GM18508 (cell line): ENCODE measurements around the gene MTM1.

Source experiments
- ATAC-seq: cut with Tn5 transposase; IDR thresholded peaks from one replicate; pipeline ENCODE4 v1.9.1; 2021; ENCODE audit warnings: moderate number of reproducible peaks; ENCODE audit not compliant: insufficient read depth, unreplicated experiment

Gene MTM1

DNA sequence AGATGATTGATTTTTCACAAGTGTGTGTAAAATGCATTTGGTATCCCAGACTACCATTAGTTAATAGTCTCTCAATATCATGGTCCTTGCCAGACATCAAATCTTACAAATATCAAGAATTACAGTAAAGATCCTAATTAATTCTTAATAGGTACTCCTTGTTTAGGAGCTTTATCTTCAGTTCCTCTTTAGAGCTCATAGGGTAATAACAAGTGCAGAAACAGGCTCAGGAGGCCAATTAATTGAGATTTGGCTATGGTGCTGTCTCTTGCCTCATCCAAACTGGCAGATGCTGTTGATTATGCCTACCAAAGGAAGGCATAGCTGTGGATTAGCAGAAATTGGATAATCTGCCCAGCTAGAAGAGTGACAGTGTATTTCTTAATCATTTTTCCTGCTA is 131.7 kb downstream of the MTM1 start:
- ATAC-seq = no peak

DNA sequence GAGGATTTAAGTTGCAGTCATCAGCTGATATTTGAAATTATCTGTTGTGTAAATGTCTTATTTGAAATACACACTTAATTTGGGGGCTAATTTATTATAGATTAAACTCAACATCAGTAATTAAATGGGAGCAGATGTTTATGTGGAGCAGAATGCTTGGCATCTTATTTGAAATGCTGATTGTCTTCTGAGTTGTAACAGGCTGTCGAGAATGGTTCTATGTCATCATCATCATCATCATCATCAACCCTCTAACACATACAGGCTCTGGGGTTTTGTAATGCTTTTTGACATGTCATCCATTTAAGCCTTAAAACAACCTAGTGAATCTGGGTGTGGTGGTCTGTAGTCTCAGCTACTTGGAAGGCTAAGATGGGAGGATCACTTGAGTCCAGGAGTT is 133.0 kb downstream of the MTM1 start:
- no peak for ATAC-seq

- ATAC-seq = no peak
These were observed 134.7 kb downstream of the MTM1 start for GRCh38 chrX:150702966-150703694.

DNA sequence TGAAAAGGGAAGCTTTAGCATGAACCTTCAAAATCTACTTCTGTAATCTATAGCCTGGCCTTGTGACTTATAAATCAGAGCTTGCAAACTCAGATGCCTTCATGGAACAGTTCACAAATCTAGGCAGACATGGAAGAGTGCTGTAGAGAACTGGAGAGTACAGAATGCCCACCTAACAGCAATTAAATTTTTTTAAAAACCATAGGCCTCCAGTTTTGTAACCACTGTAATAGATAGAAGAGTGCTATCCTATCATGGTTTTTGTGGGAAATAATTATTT is 135.2 kb downstream of the MTM1 start:
- no peak for ATAC-seq

DNA sequence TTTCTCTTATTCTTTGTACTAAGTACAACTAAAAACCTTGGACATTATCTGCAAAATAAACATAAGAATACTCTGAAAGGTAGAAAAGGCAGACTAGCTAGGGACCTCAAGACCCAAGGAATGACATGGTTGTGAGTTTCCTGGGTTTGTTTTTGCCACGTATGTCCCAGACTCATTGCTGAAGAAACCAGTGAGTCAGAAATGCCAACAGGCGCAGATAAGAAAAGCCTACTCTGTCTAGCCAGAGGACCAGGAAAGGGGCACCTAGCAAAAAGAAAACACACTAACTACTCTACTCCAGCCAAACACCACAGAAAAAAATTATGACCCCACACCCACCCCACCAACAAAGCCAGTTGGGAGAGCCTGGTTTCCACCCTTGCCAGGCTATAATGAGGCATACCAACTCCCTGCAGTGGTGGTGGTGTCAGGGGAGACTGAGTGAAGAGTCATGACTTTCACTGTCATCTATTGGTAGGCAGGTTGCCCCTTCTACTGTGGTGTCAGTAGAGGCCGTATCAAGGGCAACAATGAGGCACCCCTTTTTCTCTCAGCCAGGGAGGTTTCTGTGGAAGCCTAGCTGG is 135.7 kb downstream of the MTM1 start:
- ATAC-seq = no peak

GRCh38 chrX:150712619-150713018 is 144.2 kb downstream of the MTM1 start:
- no peak for ATAC-seq

DNA sequence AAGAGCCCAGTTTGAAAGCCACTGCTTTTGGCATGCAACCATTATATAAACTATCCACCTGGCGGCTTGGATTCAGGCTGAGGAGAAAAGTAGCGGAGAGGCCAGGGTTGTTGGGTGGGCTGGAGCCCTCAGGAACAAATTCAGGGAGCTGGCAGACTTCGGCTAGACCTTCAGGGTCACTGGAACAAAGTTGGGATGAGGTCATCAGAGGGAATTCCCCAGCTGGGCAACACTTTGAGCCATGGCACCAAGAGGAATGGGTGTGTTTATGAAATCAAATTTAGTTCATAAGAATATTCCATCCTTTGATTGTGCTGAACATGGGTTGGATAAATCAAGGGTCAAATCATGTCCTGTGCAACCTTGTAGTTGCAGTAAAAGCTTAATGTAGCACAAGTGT is 146.8 kb downstream of the MTM1 start:
- no peak for ATAC-seq

GRCh38 chrX:150719621-150720020 is 151.2 kb downstream of the MTM1 start:
- no peak for ATAC-seq
